ENCODE measurements around the gene VPS35L.

Gene VPS35L

DNA sequence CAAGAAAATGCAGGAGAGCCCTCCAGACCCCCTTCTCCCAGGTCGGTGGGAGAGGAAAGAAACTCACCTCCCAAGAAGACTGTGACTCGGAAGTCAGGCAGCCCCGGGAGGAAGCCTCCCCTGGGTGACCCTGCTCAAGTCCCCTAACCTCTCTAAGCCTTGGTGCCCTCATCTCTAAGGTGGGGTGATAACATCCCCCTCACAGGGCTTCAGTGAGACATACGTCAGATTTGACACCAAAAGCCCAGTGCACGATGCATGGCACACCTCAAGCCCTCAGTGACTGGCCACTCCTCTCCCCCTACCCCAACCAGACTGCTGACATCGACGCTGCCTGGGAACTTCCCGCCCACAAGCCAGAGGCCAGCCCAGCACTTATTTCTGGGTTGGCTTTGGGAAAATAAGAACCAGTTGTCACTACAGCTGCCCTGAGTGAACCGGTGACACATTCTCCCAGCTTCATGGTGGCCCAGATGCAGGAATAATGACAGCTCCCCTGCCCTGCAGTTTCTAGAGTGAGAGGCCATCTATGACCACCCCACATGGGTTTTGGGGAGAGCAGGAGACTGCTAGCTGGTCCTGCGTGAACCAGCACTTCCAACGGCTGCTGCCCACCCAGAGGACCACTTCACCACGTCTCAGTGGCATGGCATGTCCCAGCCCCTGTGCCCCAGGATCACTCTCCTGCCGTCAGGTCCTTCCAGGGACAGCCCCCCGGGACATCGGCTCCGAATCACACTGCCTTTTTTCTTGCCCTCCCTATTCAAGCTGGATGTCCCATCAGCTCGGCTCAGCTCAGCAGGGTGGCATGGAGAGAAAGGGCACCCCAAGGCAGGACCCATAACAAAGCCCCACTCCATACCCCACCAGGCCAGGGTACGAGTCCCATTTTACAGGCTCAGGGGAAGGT is 153.0 kb downstream of the VPS35L start:
- no peak overlapping the region for H4K8ac ChIP-seq (ENCODE audit: low read depth, low read length)
- no peak overlapping the region for H3K23ac ChIP-seq (ENCODE audit: low read length)
- no peak overlapping the region for H2BK120ac ChIP-seq (ENCODE audit: low read depth, low read length)
- peaks cover 2% of the 10 kb centered on the region for H3K4me1 ChIP-seq (ENCODE audit: control insufficient read depth, low read depth, low read length)
- no peak overlapping the region for H3K18ac ChIP-seq (ENCODE audit: low read length)
- no peak overlapping the region for H2BK15ac ChIP-seq (replicated peaks; ENCODE audit: low read depth)
- DNase-seq, result peak; percentile 52
- no peak overlapping the region for H3K4ac ChIP-seq (ENCODE audit: low read depth, low read length)
- H3K9ac ChIP-seq (ENCODE audit: low read length), result no peak overlapping the region
- H4K5ac ChIP-seq (ENCODE audit: low read length), result no peak overlapping the region
- H3K79me2 ChIP-seq (ENCODE audit: control insufficient read depth, insufficient read depth, low read length), result peaks cover 57% of the 10 kb centered on the region
- WGBS (ENCODE audit: extremely low coverage, insufficient coverage, low lambda C conversion rate), result no CpG with 5 or more reads among the region's 18 CpGs
- no peak overlapping the region for H3K4me2 ChIP-seq (ENCODE audit: low read length)
- no peaks in the 10 kb centered on the region for H3K27me3 ChIP-seq (ENCODE audit: insufficient read depth, low read length, poor library complexity)
- H3K27ac ChIP-seq (ENCODE audit: low read depth, low read length), result no peak overlapping the region
- H3K79me1 ChIP-seq (ENCODE audit: low read length), result peaks cover 44% of the 10 kb centered on the region
- no peak overlapping the region for H2BK5ac ChIP-seq (ENCODE audit: low read length)
- H3K56ac ChIP-seq (ENCODE audit: low read length), result no peak overlapping the region
- peaks cover 15% of the 10 kb centered on the region for H3K36me3 ChIP-seq (ENCODE audit: control insufficient read depth, insufficient read depth, low read length)
- no peak overlapping the region for H2AK5ac ChIP-seq (ENCODE audit: low read length)
- no peak overlapping the region for H3K4me3 ChIP-seq (ENCODE audit: low read length)

DNA sequence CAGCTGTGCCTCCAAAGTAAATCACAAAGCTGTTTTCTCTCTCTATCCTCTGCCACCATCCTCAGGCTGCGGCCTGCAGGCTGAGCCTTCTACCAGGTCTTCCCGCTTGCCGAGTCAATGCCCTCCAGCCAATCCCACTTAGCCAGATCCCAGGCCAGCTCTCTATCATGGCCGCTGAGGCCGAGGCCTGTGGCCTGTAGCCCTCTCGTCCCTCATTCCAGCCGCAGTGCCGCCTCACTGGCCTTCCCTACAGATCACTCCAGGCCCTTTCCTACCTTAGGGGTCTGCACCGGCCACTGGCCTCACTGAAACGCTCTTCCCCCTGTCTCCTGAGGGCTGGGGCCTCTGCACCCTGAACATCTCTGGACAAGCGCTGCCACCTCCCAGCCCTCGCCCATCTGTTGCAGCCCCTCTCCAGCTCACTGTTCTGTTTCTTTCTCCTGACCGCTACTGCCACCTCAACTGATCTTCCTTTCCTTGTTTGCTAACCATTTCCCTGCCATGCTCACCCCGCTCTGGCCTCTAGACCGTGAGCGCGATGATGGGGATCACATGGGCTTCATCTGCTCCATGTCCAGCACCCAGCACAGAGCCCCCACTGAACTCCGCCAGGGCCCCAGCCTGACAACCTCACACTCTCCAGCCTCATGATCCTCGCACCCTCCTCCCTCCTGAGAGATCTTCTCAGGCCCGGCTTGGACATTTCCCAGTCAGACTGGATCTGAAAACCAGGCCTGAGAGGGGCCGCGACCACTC is 154.1 kb downstream of the VPS35L start:
- no CpG with 5 or more reads among the region's 22 CpGs for WGBS (ENCODE audit: extremely low coverage, insufficient coverage, low lambda C conversion rate)
- H3K36me3 ChIP-seq (ENCODE audit: control insufficient read depth, insufficient read depth, low read length), result peaks cover 17% of the 10 kb centered on the region
- H2BK120ac ChIP-seq (ENCODE audit: low read depth, low read length), result no peak overlapping the region
- DNase-seq, result no peak
- H2BK5ac ChIP-seq (ENCODE audit: low read length), result no peak overlapping the region
- no peak overlapping the region for H3K18ac ChIP-seq (ENCODE audit: low read length)
- peaks cover 40% of the 10 kb centered on the region for H3K79me1 ChIP-seq (ENCODE audit: low read length)
- no peaks in the 10 kb centered on the region for H3K27me3 ChIP-seq (ENCODE audit: insufficient read depth, low read length, poor library complexity)
- H3K9ac ChIP-seq (ENCODE audit: low read length), result no peak overlapping the region
- H3K23ac ChIP-seq (ENCODE audit: low read length), result no peak overlapping the region
- peaks cover 66% of the 10 kb centered on the region for H3K79me2 ChIP-seq (ENCODE audit: control insufficient read depth, insufficient read depth, low read length)
- no peak overlapping the region for H3K56ac ChIP-seq (ENCODE audit: low read length)
- no peak overlapping the region for H4K8ac ChIP-seq (ENCODE audit: low read depth, low read length)
- H3K4me2 ChIP-seq (ENCODE audit: low read length), result no peak overlapping the region
- no peak overlapping the region for H3K4ac ChIP-seq (ENCODE audit: low read depth, low read length)
- H4K5ac ChIP-seq (ENCODE audit: low read length), result no peak overlapping the region
- H2AK5ac ChIP-seq (ENCODE audit: low read length), result no peak overlapping the region
- no peak overlapping the region for H3K4me3 ChIP-seq (ENCODE audit: low read length)
- H2BK15ac ChIP-seq (replicated peaks; ENCODE audit: low read depth), result no peak overlapping the region
- no peak overlapping the region for H3K27ac ChIP-seq (ENCODE audit: low read depth, low read length)
- peaks cover 2% of the 10 kb centered on the region for H3K4me1 ChIP-seq (ENCODE audit: control insufficient read depth, low read depth, low read length)

DNA sequence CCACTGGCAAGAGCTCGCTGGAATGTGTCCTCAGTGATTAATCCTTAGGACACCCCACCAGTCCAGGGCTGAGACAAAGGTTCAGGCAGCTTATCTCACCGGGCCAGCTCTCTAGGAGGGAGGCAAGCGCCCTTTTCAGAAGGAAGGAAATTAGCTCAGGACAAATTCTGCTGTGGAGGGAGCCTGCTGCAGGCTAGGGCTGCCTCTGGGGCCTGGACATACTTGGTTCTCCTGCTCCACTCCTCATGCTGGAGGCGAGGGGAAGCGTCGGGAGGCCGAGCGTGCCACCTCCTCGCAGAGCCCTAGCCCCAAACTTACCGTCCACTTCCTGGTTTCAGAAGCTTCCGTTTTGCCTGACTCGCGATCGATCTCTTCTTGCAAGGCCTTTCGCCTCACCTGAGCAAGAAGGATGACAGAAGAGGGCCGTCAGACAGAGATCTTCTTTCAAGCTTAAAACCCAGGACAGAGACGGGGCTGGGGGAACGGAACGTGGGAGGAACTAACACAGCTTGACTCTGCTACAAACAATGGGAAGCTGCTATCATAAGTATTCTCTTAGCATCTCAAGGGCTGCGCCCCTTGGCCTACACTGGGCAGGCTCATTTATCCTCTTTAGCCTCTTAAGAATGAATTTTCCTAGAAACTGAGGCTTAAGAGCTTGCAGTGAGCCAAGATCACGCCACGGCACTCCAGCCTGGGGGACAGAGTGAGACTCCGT is 154.8 kb downstream of the VPS35L start:
- H3K4me3 ChIP-seq (ENCODE audit: low read length), result no peak overlapping the region
- H3K27me3 ChIP-seq (ENCODE audit: insufficient read depth, low read length, poor library complexity), result no peaks in the 10 kb centered on the region
- H3K79me1 ChIP-seq (ENCODE audit: low read length), result peaks cover 36% of the 10 kb centered on the region
- H3K18ac ChIP-seq (ENCODE audit: low read length), result no peak overlapping the region
- H4K8ac ChIP-seq (ENCODE audit: low read depth, low read length), result no peak overlapping the region
- H3K23ac ChIP-seq (ENCODE audit: low read length), result no peak overlapping the region
- H3K4me2 ChIP-seq (ENCODE audit: low read length), result no peak overlapping the region
- H3K36me3 ChIP-seq (ENCODE audit: control insufficient read depth, insufficient read depth, low read length), result peaks cover 11% of the 10 kb centered on the region
- peak overlapping the region; percentile 52 for H3K27ac ChIP-seq (ENCODE audit: low read depth, low read length)
- WGBS (ENCODE audit: extremely low coverage, insufficient coverage, low lambda C conversion rate), result no CpG with 5 or more reads among the region's 23 CpGs
- H3K9ac ChIP-seq (ENCODE audit: low read length), result peak overlapping the region; percentile 8
- peak; percentile 61 for DNase-seq
- peaks cover 2% of the 10 kb centered on the region for H3K4me1 ChIP-seq (ENCODE audit: control insufficient read depth, low read depth, low read length)
- H2AK5ac ChIP-seq (ENCODE audit: low read length), result no peak overlapping the region
- peak overlapping the region; percentile 59 for H3K56ac ChIP-seq (ENCODE audit: low read length)
- peaks cover 73% of the 10 kb centered on the region for H3K79me2 ChIP-seq (ENCODE audit: control insufficient read depth, insufficient read depth, low read length)
- no peak overlapping the region for H2BK5ac ChIP-seq (ENCODE audit: low read length)
- no peak overlapping the region for H2BK15ac ChIP-seq (replicated peaks; ENCODE audit: low read depth)
- no peak overlapping the region for H4K5ac ChIP-seq (ENCODE audit: low read length)
- H3K4ac ChIP-seq (ENCODE audit: low read depth, low read length), result no peak overlapping the region
- H2BK120ac ChIP-seq (ENCODE audit: low read depth, low read length), result no peak overlapping the region

DNA sequence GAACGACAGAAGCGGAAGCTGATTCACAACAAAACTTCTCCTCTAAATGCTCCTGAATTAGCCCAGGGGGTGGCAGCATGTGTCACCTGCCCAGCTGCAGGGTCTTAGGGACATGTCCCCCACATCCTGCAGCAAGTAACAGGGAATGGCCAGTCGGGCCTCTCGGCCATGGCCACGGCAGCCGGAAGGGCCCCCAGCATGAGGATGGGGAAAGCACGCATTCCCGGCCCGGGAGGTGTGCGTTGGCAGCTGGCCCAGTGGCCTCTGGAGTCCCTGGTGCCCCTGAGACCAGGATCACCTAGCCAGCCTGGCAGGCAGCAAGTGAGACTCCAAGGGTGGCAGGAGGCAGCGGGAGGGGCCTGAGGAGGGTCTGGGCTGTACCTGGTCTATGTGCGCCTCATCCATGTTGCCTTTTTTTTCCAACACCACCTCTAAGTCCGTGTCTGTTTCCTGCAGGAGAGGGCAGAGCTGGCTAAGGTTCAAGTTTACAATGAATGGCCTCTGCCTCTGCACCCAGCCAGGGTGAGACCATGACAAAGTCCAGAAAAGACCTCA is 155.6 kb downstream of the VPS35L start:
- Histone ChIP-seq H2BK15ac (replicated peaks; ENCODE audit: low read depth) (no peak overlapping the region), H4K8ac (ENCODE audit: low read depth, low read length) (no peak overlapping the region), H3K56ac (ENCODE audit: low read length) (peak overlapping the region; percentile 59), H3K4ac (ENCODE audit: low read depth, low read length) (no peak overlapping the region), H3K18ac (ENCODE audit: low read length) (no peak overlapping the region), H3K23ac (ENCODE audit: low read length) (no peak overlapping the region), H2AK5ac (ENCODE audit: low read length) (no peak overlapping the region), H3K4me3 (ENCODE audit: low read length) (no peak overlapping the region), H2BK5ac (ENCODE audit: low read length) (no peak overlapping the region), H4K5ac (ENCODE audit: low read length) (no peak overlapping the region), H3K4me1 (ENCODE audit: control insufficient read depth, low read depth, low read length) (peaks cover 3% of the 10 kb centered on the region), H3K79me1 (ENCODE audit: low read length) (peaks cover 41% of the 10 kb centered on the region), H3K79me2 (ENCODE audit: control insufficient read depth, insufficient read depth, low read length) (peaks cover 80% of the 10 kb centered on the region), H3K27ac (ENCODE audit: low read depth, low read length) (peak overlapping the region; percentile 54), H3K36me3 (ENCODE audit: control insufficient read depth, insufficient read depth, low read length) (peaks cover 10% of the 10 kb centered on the region), H3K4me2 (ENCODE audit: low read length) (no peak overlapping the region), H2BK120ac (ENCODE audit: low read depth, low read length) (no peak overlapping the region), H3K9ac (ENCODE audit: low read length) (peak overlapping the region; percentile 26), H3K27me3 (ENCODE audit: insufficient read depth, low read length, poor library complexity) (no peaks in the 10 kb centered on the region)
- no peak for DNase-seq
- no CpG with 5 or more reads among the region's 13 CpGs for WGBS (ENCODE audit: extremely low coverage, insufficient coverage, low lambda C conversion rate)

DNA sequence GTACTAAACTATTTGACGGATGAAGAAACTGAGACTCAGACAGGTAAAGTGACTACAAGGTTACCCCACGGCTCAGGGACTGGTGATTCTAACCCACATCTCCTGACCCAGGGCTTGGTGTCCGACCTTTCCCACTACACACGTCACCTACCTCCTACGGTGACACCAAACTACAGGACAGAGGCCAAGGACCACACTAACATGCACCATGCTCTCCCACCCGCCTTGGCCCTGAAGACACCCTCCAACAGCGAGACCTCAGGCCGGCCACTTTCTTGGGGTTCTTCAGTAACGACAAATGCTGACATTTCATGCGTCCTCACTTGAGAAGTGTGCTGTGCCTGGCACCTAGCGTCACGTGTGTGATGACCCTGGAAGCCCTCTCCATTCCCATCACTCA is 156.1 kb downstream of the VPS35L start:
- DNase-seq, result no peak
- H3K27me3 ChIP-seq (ENCODE audit: insufficient read depth, low read length, poor library complexity), result no peaks in the 10 kb centered on the region
- no peak overlapping the region for H3K56ac ChIP-seq (ENCODE audit: low read length)
- no peak overlapping the region for H3K9ac ChIP-seq (ENCODE audit: low read length)
- no peak overlapping the region for H3K18ac ChIP-seq (ENCODE audit: low read length)
- H3K27ac ChIP-seq (ENCODE audit: low read depth, low read length), result no peak overlapping the region
- H3K4me3 ChIP-seq (ENCODE audit: low read length), result no peak overlapping the region
- no peak overlapping the region for H2BK5ac ChIP-seq (ENCODE audit: low read length)
- H2AK5ac ChIP-seq (ENCODE audit: low read length), result no peak overlapping the region
- peaks cover 45% of the 10 kb centered on the region for H3K79me1 ChIP-seq (ENCODE audit: low read length)
- H4K5ac ChIP-seq (ENCODE audit: low read length), result no peak overlapping the region
- no peak overlapping the region for H4K8ac ChIP-seq (ENCODE audit: low read depth, low read length)
- H3K4ac ChIP-seq (ENCODE audit: low read depth, low read length), result no peak overlapping the region
- H3K4me1 ChIP-seq (ENCODE audit: control insufficient read depth, low read depth, low read length), result peaks cover 8% of the 10 kb centered on the region
- H3K4me2 ChIP-seq (ENCODE audit: low read length), result no peak overlapping the region
- H2BK120ac ChIP-seq (ENCODE audit: low read depth, low read length), result no peak overlapping the region
- H3K79me2 ChIP-seq (ENCODE audit: control insufficient read depth, insufficient read depth, low read length), result peaks cover 86% of the 10 kb centered on the region
- peaks cover 8% of the 10 kb centered on the region for H3K36me3 ChIP-seq (ENCODE audit: control insufficient read depth, insufficient read depth, low read length)
- WGBS (ENCODE audit: extremely low coverage, insufficient coverage, low lambda C conversion rate), result no CpG with 5 or more reads among the region's 12 CpGs
- no peak overlapping the region for H2BK15ac ChIP-seq (replicated peaks; ENCODE audit: low read depth)
- H3K23ac ChIP-seq (ENCODE audit: low read length), result no peak overlapping the region

Measured in mesendoderm (in vitro differentiated cells).